D341Med (cell line): Measurements from ENCODE around the gene FGF19.
A peak's percentile ranks its signal among the peaks of the same experiment; 100 is the strongest.
"Not testable (repeated sequence)": the region's sequence is repeated elsewhere in the genome, so short reads cannot be mapped to it uniquely, and the experiment has no call there.

Experiments
- DNase-seq: peaks from one replicate; pipeline ENCODE4 v3.0.0; 2012; ENCODE audit warnings: low spot score

FGF19 gene

DNA sequence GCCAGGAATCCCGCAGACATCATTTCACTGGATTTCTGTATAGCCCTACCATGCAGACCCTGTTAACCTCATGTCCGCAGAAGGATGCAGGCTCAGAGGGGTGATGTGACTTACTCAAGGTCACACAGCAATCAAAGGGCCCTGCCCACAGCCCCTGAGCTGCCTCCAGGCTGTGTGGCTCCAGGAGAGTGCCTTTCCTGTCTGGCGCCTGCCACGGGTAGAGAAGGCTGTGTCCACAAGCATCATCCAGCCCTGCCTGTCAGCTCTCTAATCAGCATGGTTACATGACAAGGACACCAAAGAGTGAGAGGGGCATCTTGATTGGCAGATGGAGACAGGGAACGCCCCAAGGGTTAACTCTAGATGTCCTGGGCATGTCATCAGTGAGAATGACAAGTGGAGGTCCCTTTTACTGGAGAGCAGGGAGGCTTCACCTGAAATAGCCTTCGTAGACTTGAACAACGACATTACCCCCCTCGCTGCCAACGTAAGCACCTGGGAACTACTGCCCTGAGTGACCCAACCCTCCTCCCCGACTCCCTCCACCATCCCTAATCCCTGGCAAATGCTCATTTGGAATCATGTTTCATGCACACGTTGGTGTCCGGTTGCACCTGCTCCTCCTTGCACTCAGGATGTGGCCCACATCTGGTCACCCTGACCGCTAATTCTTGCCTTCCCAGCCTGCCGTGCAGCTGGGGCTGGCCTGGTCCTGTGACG, 6.9 kb downstream of the FGF19 start:
- DNase-seq: peak; percentile 20

DNA sequence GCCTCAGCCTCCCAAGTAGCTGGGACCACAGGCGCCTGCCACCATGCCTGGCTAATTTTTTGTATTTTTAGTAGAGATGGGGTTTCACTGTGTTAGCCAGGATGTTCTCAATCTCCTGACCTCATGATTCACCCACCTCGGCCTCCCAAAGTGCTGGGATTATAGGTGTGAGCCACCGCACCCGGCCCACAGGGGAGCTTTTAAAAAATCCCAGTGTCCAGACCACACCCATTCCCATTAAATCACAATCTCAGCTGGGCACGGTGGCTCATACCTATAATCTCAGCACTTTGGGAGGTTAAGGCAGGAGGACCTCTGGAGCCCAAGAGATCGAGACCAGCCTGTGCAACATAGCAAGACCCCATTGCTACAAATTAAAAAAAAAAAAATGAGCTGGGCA, 7.8 kb downstream of the FGF19 start:
- not testable (repeated sequence) for DNase-seq

DNA sequence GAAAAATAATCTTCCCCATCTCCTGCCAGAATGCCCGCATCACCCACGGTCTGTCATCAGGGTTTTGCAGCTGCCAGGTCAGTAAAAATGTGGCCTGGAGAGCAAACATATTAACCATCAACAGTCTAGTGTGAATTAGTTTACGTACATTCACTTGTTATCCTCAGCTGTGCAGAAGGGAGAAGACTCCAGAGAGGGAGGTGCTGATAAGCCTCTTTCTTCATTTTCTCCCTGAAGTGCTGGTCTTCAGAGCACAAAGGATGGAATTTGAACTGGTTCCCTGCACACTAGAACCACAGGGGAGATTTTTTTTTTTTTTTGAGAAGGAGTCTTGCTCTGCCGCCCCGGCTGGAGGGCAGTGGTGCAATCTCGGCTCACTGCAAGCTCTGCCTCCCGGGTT, 8.2 kb downstream of the FGF19 start:
- peak; percentile 5 for DNase-seq

DNA sequence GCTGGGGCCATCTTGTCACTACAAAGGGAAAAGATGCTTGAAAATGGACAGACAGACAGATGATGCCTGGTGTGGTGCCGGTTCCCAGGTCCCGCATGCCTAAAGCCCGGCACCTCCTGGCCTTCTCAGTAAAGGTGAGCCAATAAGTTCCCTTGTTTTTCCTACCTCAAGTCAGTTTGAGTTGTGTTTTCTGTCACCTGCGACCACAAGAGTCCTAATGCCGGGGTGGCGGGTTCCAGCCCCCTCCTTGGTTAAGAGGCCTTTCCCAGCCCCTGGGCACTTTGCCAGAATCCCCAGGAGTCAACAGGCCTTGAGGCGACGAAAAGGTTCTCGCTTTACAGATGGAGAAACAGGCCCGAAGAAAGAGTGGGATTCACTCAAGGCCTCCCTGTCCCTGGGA, 9.0 kb downstream of the FGF19 start:
- peak; percentile 9 for DNase-seq

DNA sequence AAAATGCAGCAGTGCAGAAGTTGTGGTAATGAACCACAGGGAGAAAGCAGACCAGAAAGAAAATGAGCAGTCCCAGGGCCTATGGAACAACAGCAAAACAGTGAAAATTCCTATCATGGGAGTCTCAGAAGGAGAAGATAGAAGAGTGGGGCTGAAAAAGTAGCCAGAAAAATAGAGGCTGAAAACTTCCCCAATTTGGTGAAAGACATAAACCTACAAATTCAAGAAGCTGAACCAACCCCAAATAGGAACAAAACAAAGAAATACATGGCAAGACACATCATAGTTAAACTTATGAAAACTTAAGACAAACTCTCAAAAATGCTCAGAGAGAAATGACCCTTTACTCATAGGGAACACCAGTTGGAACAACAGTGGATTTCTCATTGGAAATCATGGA, 11.4 kb downstream of the FGF19 start:
- no peak for DNase-seq

DNA sequence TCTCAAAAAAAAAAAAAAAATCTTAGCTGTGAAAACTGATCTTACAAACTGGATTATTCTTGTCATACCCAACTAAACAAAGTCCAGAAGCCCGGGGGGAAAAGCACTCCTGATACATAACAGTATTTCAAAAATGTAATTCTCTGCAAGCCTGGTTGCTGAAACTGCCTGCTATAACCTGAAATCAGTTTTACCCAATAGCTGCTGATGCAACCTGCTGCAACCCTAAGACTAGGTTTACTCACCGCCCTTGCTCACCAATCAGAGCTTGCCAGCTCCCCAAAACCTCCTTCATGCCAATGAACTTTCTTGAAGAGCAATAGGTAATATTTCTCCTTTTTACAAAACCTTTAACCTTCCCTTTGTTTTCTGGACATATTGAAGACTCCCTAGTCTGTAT, 12.4 kb downstream of the FGF19 start:
- no peak for DNase-seq

DNA sequence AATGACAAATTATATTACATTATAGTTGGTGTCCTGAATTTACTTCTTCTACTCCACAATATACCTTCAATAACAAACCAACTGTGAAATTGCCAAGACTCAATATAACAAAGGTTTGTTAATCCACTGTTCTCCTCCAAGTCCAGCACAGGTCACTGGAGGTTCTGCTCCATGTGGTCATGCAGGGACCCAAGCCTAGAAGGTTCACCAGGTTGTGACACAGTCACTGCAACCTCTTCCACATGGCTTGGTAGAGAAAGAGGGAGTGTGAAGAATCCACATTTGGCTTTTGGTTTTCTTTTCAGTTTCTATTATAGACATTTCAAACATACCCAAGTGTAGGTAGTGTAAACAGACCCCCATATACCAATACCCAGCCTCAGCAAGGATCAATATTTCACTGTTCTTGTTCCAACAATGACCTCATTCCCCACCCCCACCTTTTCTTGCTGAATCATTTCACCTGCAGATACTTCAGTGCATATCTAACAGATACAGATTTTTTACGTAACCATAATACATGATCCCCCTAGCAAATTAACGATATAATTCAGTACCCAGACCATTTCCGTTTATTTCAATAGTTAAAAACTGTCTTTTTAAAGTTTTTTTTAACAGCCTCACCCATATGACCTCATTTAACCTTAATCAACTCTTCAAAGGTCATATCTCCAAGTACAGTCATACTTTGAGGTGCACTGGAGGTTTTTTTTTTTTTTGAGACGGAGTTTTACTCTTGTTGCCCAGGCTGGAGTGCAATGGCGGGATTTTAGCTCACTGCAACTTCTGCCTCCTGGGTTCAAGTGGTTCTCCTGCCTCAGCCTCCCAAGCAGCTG, 14.1 kb downstream of the FGF19 start:
- DNase-seq: no peak

DNA sequence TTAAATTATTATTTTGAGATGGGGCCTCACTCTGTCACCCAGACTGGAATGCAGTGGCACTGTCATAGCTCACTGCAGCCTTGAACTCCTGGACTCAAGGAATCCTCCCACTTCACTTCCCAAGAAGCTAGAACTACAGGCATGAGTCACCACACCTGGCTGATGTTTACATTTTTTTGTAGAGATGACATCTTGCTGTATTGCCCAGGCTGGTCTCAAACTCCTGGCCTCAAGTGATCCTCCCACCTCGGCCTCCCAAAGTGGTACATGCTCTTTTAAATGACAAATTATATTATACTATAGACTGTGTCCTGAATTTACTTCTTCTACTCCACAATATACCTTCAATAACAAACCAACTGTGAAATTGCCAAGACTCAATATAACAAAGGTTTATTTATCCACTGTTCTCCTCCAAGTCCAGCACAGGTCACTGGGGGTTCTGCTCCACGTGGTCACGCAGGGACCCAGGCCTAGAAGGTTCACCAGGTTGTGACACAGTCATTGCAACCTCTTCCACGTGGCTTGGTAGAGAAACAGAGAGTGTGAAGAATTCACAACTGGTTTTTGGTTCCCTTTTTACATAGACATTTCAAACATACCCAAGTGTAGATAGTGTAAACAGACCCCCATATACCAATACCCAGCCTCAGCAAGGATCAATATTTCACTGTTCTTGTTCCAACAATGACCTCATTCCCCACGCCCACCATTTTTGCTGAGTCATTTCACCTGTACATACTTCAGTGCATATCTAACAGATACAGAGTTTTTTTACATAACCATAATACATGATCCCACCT, 15.7 kb downstream of the FGF19 start:
- not testable (repeated sequence) for DNase-seq

DNA sequence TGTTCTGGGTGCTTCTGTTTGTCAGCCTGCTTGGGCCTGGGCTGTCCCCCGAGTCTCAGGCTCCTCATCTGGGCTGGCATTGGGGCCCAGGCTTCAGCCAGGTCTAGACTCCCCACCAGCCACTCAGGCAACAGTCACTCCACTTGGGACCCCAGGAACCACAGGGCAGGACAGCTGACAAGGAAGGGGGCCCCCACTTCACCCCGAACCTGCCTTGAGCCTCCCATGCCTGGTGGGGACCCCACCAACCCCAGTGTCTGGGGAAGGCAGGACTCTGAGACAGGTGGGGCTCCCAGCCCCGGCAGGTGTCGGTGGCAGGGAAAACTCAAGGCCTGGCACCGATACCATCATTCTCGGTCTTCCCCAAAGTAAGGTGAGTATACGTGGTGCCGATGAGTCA, 17.0 kb downstream of the FGF19 start:
- DNase-seq: peak; percentile 15

DNA sequence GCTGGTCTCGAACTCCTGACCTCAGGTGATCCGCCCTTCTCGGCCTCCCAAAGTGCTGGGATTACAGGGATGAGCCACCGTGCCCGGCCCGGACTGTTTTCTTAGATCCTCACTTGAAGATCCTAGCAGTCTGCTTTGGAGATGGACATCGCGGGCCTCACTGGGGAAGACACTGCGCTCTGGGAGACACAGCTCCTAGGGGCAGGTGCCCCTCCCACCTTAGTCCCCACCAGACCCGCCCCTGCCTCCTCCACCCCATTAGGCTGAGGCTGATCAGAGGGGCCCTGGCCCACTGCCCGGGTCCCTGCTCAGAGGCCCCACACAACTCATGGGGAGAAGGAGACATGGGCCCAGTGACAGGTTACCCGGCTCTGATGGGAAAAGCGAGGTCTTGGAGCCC, 17.4 kb downstream of the FGF19 start:
- peak; percentile 15 for DNase-seq

DNA sequence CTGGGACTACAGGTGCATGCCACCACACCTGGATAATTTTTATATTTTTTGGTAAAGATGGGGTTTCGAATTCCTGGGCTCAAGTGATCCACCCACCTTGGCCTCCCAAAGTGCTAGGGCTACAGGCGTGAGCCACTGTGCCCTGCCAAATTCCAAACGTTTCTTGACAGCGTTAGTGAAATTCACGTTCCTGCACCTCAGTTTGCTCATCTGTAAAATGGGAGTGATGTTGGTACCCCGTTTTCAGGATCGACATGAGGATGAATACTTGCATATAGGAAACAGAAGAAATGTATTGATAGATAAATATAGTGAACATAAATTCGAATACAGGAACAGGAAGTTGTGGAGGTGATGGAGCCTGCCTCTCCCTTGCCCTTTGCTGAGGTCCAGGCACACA, 18.5 kb downstream of the FGF19 start:
- DNase-seq: no peak

DNA sequence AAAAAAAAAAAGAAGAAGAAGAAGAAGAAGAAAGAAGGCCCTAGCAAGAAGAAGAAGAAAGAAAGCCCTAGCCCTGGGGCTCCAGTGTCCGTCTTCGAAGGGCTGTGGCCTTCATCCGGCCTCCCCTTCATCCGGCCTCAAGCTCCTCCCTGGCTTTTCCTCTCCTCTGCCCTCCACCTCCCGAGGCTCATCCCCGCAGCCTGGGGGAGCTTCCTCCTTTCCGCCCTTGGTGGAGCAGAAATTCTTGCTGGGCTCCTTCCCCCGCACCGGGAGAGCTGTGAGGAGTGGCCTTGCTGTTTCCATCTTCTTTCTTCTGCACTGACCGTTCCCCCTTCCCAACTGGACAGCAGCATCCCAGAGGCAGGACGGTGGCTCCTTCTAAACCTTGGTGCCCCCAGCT, 19.2 kb downstream of the FGF19 start:
- DNase-seq: peak; percentile 13

DNA sequence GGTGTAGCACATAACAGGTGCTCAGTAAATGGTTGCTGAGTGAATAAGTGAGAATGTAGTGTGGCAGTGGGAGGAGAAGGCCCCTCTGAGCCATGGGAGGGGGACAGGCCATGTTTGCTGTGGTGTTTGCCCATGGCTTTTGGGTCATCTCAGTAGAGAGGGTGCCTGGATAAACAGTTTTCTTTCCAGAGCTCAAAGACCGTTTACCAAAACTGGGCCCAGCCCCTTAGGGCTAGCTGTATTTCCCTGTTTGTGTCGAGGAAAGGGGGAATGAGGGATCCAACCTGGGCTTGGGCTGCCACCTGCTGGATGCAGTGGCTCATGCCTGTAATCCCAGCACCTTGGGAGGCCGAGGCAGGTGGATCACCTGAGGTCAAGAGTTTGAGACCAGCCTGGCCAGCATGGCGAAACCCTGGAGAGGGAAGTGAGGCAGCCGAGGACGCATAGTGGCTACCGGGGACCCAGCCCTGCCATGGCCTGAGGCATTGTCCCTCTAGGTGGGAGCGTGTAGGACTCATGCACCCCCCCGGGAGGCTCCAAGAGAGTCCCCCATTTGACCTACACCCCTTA, 20.0 kb downstream of the FGF19 start:
- DNase-seq: peak; percentile 43

DNA sequence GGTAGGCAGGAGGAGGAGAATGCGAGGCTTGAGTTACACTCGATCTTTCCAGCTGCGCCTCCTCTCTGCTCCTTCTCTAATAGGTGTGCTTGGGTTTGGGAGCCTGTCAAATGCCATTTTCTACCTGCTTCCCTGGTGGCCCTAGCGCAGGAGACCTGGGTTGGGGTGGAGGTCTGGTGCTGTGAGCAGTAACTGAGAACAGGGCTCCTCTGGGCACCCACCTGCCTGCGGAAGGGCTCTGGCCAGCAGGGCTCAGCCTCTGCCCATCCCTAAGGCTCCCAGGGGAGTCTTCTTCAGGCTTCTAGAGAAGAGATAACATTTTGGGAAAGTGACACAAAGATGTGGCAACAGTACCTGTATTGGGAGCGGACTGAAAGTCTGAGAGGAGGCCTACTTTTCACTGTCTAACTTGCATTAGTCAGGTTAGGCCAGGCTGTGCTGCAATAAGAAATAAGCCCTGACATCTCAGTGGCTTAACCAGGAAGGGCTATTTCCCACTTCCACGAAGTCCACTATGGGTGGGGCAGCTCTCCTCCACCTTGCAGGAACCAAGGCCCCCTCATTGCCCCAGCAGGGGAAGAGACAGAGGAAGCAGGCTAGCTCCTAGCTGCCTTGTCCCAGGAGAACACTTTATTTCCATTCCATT, 21.0 kb downstream of the FGF19 start:
- peak; percentile 9 for DNase-seq

DNA sequence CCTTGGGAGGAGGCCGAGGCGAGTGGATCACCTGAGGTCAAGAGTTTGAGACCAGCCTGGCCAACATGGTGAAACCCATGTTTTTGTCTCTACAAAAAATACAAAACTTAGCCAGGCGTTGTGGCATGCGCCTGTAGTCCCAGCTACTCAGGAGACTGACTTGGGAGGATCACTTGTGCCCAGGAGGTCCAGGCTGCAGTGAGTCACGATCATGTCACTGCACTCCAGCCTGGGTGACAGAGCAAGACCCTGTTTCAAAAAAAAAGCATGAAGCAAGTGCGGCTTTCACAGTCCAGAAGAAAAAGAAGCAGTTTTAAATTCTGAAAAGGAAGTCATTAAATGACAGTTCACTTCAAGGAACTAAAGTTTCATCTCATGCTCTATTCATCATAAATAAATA, 21.6 kb downstream of the FGF19 start:
- no peak for DNase-seq

DNA sequence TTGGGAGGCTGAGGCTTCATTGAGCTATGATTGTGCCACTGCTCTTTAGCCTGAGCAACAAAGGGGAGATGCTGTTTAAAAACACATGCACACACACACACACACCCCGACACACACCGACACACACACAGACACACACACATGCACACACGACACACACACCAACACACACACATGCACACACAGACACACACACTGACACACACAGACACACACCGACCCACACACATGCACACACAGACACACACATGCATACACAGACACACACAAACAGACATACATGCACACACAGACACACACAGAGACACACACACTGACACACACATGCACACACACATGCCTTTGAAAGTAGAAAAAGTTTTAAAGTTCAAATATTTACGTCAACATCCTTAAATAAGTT, 23.1 kb downstream of the FGF19 start:
- DNase-seq: no peak

DNA sequence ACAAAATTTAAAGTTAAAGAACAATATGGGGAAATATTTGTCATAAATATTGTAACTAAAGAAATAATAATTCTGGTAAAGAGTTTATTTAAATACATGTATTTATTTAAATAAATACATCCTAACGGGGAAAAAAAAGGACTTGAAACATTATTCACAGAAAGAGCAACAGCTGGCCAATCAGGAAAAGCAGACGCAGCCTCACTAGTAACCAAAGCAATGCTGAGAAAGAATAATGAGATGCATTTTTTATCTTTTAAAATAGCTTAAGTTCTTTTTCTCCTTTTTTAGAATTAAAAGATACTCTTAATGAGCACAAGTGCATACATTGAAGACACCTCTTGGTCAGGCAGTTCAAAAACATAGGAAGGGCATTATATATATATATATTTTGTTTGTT, 26.1 kb downstream of the FGF19 start:
- DNase-seq: no peak

DNA sequence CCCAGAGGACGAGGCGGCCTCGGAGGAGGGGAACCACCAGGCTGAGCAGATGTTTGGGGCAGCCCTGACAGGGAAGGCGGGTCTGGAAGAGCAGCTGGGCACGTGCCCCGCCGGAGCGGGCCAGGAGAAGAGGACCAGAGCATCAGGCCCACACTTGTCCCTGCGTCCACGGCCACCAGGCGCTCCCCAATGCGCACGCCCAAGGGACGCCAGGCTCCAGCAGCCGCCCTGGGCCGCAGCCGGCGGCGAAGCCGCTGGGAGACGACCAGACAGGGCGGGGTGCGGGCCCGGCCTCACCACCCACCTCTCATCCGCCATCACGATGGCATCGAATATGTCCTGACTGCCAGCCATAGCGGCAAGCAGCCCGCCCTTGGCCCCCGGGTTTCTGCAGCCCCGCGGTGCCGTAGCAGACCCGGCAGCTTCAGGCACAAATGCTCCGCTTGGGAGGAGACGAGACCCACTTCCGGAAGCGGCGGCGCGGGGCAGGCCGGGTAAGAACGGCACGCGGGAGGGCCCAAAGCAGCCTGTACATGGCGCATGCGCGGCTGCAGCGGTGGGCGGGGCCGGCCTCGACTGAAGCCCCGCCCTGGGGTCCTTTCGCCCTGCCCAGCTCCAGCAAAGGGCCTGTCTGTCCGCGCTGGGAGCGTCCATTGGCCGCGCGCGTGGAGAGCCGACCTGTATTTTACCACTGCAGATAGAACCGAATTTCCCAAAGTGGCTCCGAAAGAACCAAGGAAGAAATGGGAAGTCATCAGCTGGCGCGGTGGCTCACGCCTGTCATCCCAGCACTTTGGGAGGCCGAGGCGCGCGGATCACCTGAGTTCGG, 28.7 kb downstream of the FGF19 start, which contains the start of gene LTO1:
Gene LTO1, minus strand, starts transcription at position 468 of the 829 bp plus-strand sequence. Its CDS starts 114 bp downstream, at position 354.
- peak; percentile 98 for DNase-seq

DNA sequence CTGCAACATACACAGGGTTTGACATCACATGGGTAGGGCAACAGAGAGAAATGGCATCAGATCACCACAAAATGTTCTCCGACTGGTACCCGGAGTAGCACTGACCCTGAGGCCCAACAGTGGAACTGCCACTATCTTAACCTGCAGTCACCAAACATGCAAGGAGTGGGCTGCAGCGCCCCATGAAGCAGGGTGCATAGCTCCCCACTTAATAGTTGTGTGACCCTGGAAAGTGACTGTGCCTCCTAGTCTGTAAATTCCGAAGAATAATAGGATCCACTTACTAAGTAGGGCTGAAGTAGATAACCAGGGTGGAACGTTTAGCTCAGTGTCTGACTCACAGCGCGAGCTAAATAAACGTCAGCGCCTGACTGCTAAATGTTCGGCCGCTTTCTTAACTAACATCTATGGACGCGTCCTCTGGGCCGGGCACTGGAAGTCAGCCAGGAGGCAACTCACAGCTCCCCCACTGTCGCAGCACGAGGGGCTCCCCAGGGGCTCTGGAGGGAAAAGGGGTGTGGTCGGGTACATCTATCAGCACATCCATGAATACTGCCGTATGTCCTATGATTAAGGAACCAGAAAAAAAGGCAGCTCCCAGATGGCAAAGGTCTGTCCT, 29.4 kb downstream of the FGF19 start:
- no peak for DNase-seq

DNA sequence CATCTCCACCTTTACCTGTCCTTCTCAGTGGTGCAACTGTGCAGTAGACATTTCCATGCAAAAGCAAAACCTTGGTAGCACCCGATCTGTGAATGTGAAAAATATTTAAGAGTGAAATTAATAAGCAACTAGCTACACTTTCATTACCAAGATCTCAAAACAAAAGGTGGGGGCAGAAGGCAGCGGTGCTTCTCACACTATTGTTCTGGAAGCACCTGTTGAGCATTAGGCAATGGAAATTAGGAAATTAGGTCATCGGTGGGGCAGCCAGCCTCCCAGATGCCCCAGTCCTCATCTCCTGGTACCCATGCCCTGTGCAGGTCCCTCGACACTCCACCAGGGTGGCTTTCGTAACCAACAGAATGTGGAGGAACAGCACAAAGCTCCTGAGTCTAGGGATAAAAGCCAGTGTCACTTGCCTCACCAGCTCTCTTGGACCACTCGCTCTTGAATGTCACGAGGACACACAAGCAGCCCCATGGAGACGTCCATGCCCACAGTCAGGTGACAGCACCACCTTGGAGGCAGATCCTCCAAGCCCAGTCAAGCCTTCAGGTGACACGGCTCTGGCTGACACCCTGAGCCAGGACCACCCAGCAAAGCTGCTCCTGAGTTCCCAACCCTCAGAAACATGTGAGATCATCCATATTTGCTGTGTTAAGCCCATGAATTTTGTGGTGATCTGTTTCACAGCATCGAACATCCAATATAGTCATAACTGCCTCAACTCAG, 31.9 kb downstream of the FGF19 start:
- no peak for DNase-seq
